GM19395 (cell line): ENCODE measurements around the gene PTPN3.

Experiments
- ATAC-seq: cut with Tn5 transposase; IDR thresholded peaks from one replicate; pipeline ENCODE4 v1.9.1; 2021; ENCODE audit warnings: mild to moderate bottlenecking, moderate library complexity; ENCODE audit not compliant: unreplicated experiment

PTPN3 gene

DNA sequence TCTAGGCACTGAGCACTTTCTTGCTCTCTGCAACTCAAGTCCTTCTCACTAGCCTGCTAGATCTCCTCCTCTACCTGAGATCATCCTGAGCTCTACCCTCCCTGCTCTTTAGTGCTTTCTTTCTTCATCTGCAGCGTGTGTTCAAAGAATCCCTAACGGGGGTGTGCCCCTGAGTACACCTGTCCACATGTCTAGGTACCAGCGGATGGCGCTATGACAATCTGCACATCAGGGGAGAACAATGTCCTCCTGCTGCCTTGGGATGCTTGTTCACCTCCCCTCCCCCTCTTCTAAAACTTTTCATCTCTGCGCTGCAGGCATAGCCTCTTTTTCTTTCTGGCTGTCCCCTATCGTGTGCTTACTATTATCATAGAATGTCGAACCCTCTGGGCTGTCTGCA lies 42.7 kb downstream of the PTPN3 start:
- no peak for ATAC-seq

DNA sequence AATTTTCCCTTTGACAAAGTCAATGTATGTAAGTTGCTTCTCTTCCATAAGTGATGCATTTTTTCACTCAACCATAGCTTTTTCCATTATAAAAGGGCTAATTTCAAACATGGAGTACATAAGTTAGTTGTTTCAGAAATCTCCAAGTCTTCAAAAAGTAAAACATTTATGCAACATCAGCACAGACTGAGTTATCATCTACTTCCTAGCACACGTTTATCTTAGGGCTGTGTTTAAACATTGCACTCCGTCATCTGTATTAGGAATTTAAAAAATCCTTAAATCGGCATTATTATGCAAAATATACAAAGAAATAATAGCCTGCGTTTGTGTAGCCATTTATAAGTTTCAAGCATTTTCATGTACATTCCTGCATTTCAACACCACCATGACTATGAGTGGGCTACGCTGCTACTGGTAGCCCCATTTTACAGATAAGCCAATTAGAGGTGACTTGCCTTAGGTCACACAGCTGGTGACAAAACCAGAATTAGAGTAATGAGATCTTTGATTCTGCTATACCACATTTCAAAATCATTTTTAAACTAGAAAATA lies 43.4 kb downstream of the PTPN3 start:
- no peak for ATAC-seq

DNA sequence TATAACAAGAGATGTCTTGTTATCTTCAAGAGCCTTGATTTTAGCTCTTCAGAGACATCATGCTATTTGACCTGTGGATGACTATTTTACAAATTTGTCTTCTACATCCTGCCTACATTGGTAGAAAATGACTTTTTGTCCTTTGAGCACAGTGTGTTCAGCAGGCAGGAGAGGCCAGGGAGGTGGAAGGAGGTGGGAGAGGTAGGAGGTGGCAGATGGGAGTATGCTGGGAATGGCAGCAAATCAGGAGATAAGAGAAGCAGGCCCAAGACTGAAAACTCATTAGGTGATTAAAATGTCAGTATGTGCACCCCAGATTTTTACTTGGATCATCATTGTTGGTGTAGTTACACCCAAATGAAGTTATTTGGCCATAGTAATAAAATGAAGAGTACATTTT lies 44.1 kb downstream of the PTPN3 start:
- ATAC-seq = no peak

GRCh38 chr9:109453210-109453842 lies 44.8 kb downstream of the PTPN3 start:
- no peak for ATAC-seq

DNA sequence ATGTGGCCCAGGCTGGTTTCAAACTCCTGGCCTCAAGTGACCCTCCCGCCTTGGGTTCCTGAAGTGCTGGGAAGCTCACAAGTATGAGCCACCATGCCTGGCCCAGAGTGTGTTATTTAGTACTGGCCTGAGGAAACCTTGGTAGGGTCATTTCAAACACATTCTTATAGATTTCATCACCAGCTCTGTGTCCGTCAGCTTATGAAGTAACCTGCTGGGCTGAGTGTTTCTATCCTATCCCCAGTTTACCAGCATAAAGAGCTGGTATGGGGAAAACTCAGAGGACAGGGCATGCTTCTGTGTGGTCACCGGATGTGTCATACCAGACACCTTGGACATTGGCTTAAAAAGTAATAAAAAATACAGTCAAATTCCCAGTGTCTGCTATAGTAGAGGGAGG lies 45.3 kb downstream of the PTPN3 start:
- no peak for ATAC-seq

- no peak for ATAC-seq
Measured at GRCh38 chr9:109451311-109452025, 46.6 kb downstream of the PTPN3 start.

- no peak for ATAC-seq
Measured at GRCh38 chr9:109450346-109450745, 47.8 kb downstream of the PTPN3 start.

- no peak for ATAC-seq
Measured at GRCh38 chr9:109449036-109449798, 48.9 kb downstream of the PTPN3 start.

GRCh38 chr9:109448223-109448622 lies 49.9 kb downstream of the PTPN3 start:
- ATAC-seq = no peak

GRCh38 chr9:109447329-109448076 lies 50.6 kb downstream of the PTPN3 start:
- no peak for ATAC-seq

GRCh38 chr9:109444771-109445320 lies 53.3 kb downstream of the PTPN3 start:
- no peak for ATAC-seq

DNA sequence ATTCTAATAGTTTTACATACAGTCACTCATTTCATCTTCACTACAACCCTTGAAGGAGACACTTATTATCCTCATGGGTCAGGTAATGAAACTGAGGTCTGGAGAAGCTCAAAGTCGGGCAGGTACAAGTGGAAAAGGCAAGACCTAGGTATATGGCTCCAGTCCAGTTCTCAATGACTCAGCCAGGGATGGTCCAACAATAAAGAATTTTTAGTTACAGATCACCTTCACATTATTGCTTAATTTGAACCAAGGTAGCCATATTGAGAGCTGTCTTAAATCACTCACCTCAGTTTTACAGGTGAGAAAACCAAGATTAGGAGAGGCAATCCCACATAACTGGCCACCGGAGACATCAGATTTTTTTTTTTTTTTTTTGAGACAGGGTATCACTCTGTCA lies 55.4 kb downstream of the PTPN3 start:
- ATAC-seq = no peak

DNA sequence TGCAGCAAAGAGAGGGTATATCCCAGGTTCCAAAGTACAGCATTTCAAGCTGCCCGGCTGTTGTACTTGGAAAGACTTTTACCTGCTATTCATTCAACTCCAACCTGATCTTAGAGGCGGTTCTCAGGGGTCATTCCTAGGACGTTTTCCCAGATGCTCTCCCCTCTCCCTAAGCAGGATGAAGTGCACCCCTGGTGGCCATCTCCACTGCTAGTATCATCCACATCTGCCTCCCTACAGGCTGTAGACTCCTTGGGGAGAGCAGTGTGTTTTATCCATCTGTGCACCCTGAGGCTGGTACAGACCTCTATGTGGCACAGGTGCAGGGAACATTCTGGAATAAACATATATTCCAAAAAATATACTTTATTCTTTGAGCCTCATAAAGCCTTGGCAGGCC lies 56.8 kb downstream of the PTPN3 start:
- no peak for ATAC-seq

DNA sequence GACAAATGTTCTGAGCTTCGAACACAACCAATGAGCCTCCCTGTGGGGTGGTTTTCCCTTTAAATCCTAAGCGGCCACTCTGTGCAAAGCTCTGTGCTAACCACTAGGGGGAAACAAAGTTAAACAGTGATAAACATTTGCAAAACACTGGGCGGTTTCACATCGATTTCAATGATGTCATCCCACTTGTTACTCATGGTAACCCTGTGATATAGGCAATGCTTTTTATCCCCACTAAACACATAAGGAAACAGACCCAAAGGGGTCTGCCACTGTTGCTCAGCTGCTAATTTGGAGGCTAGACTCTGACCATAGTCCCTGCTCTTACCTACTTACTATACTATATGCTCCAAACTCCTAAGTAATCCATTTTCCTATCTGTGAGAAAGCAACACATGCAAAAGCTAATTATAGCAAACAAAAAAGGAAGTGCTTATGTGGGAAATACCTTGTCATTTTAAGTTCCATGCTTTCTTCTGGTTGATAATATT lies 57.3 kb downstream of the PTPN3 start:
- ATAC-seq = peak; percentile 99

- peak; percentile 42 for ATAC-seq
Measured at GRCh38 chr9:109440117-109440515, 58.0 kb downstream of the PTPN3 start.

- no peak for ATAC-seq
Measured at GRCh38 chr9:109439378-109440116, 58.6 kb downstream of the PTPN3 start.

DNA sequence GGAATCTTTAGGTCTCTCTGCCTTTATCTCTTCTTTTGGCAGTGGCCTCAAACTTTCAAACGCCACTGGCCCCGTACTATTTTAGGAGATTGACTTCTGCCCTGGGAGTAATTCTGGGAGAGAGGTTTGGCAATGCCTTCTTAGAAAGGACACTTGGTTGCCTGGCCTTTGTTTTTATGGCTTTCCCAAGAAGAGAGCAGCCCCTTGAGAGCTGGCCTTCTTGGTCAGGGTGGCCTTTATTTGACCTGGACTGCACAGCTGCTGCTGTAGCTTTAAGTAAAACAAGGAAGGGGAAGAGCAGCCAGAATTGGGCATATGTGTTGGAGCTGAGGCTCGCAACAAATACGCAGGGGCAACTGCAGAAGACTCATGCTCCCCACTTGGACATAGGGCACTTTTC lies 60.8 kb downstream of the PTPN3 start:
- no peak for ATAC-seq

- ATAC-seq = no peak
Measured at GRCh38 chr9:109436071-109436470, 62.0 kb downstream of the PTPN3 start.

DNA sequence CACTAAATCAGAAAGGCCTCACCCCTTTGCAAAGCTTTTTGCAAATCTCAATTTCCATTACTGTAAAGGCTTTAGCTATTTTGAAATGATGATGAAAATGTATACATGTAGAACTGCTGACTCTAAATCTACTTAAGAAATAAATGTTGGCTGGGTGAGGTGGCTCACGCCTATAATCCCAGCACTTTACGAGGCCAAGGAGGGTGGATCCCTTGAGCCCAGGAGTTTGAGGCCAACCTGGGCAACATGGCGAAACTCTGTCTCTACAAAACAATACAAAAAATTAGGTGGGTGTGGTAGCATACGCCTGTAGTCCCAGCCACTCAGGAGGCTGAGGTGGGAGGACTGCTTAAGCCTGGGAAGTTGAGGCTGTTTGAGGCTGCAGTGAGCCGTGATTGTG lies 64.6 kb downstream of the PTPN3 start:
- no peak for ATAC-seq

DNA sequence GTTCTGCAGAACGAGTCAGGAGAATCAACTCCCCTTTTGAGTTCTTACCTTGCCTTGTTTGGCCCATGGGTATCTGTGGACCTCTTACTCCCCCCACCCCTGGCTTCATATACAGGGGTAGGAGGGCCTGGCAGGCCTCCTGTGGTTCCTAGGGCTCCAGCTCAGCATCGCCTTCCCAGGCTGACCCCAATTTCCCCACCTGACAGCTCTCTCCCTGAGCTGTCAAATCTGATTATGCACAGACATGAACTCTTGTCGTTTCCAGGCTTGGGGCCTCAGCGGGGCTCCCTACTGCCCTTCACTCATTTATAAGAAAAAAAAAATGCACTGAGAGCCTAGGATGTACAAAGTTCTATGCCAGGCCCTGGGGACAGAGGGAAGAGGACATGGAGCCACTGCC lies 67.9 kb downstream of the PTPN3 start:
- ATAC-seq = no peak
